Lung (tissue), 12 donors: ENCODE measurements around the gene TPRKB. TPM values are rescaled to one million over a fixed set of nuclear protein-coding genes. Genes with fewer than 3 reads are reported as not detected.
A peak's percentile ranks its signal among the peaks of the same experiment; 100 is the strongest.
"Not testable (repeated sequence)": the region's sequence is repeated elsewhere in the genome, so short reads cannot be mapped to it uniquely, and the experiment has no call there.

Source experiments
- ATAC-seq: fragments of 200-7000 bp; cut with Tn5 transposase; one replicate; pipeline ENCODE4 v1.9.1; 2020; ENCODE audit warnings: moderate number of reproducible peaks; ENCODE audit not compliant: insufficient read depth, low FRiP score
- DNase-seq, 3 donors: peaks; one replicate each; pipeline ENCODE4 v3.0.0-alpha.2; 2013 to 2017
- H3K27ac ChIP-seq, 2 donors: one replicate each; pipeline ENCODE4 v1.5.1; 2013; ENCODE audit warnings: mild to moderate bottlenecking in 2 of 2, moderate library complexity in 2 of 2, control low read depth in 1 of 2, inconsistent platforms in 1 of 2, low read depth in 1 of 2, low read length in 1 of 2
- H3K27me3 ChIP-seq, 3 donors: one replicate each; pipeline ENCODE4 v1.5.1; 2013; ENCODE audit warnings: low read length in 2 of 3; ENCODE audit not compliant: control insufficient read depth in 3 of 3, insufficient read depth in 3 of 3
- H3K36me3 ChIP-seq, 4 donors: one replicate each; pipeline ENCODE4 v1.5.1; 2013; ENCODE audit warnings: low read length in 4 of 4, mild to moderate bottlenecking in 1 of 4, moderate library complexity in 1 of 4; ENCODE audit not compliant: control insufficient read depth in 4 of 4, insufficient read depth in 4 of 4
- H3K4me1 ChIP-seq, 5 donors: one replicate each; pipeline ENCODE4 v1.5.1; 2013; ENCODE audit warnings: low read length in 5 of 5, mild to moderate bottlenecking in 2 of 5, moderate library complexity in 1 of 5; ENCODE audit not compliant: control insufficient read depth in 5 of 5, insufficient read depth in 5 of 5
- H3K4me3 ChIP-seq: one replicate; pipeline ENCODE4 v1.5.1; 2013; ENCODE audit warnings: mild to moderate bottlenecking, control low read depth, moderate library complexity
- H3K9ac ChIP-seq, 2 donors: one replicate each; pipeline ENCODE4 v1.5.1; 2013; ENCODE audit warnings: low read length in 2 of 2, control low read depth in 1 of 2; ENCODE audit not compliant: insufficient read depth in 1 of 2
- H3K9me3 ChIP-seq, 4 donors: one replicate each; pipeline ENCODE4 v1.5.1; 2013; ENCODE audit warnings: low read length in 3 of 4, mild to moderate bottlenecking in 1 of 4, moderate library complexity in 1 of 4; ENCODE audit not compliant: control insufficient read depth in 4 of 4, insufficient read depth in 3 of 4
- WGBS, 2 donors: extraction: QIAGEN DNeasy Blood & Tissue Kit; methylation state at CpG; one replicate each; pipeline ENCODE4 v1.1.7; 2013; 5-methylcytosine and 5-hydroxymethylcytosine counted together
- polyA plus RNA-seq, 2 donors: library from polyadenylated mRNA; stranded (reverse); fragments of 200-250 nt; gene quantifications; one replicate each; pipeline ENCODE4 v1.2.1, GENCODE V29; 2013
- total RNA-seq, 2 donors: library from RNA; depleted of rRNA in 1 of 2; stranded (reverse); fragments of >200 nt in 1 of 2; gene quantifications; one replicate each; pipeline ENCODE4 v1.2.1, GENCODE V29; 2014 to 2021
- TF ChIP-seq, protein P1 (sequence below): IDR thresholded peaks from 2 replicates; pipeline ENCODE4 v1.5.1; 2012; ENCODE audit warnings: mild to moderate bottlenecking; ENCODE audit errors: control extremely low read depth, extremely low read depth
- donor health status: control.
- donor health status: control.
- donor health status: Bipolar disorder and iron deficiency.
- donor health status: healthy.
- donor health status: DM: yes; HTN: yes; CAD: no.

The TPRKB gene
- total and polyA plus RNA-seq, 4 donors: 15.1 to 54.2 (median 25.6) TPM

DNA sequence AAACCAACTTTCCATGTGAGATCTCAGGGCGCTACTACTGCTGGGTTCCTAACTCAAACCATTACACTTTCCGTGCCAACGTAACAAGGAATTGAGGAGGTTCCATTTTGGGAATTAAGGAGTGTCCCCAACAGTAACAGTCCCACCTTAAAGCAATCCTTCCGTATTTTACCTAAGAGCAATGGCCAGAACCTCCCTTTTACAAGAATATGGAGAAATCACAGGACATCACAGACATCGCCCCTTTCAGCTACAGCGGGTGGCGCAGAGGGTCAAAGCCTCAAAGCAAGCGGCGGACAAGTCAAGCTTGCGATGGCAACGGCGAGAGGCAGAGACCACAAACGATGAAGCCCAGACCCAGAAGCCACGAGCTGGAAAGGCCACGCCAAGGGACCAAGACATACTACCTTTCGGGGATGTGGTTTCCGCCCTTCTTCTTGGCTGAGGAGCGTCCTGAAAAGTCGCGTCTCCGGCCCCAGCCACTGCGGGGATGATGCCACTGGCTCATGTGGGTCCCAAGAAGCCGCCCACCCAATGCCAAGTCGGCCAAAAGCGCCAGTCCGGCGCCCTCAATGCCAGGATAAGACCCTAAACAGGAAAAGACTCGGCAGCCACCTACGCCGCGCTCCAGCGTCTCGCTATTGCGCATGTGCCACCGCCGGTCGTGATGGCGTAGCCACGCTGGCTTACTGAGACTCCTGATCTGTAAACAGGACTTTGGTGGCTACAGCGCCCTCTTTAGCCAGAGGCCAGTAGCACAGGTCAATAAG is 42.5 kb upstream of the TPRKB start, which contains the start of gene DUSP11:
Gene DUSP11, minus strand, starts transcription at position 637 of the 770 bp plus-strand sequence. Its CDS starts 129 bp downstream, at position 508.
- peak; percentile 96 to 97 (median 97) for DNase-seq
- peak; percentile 100 for ATAC-seq
- Histone ChIP-seq H3K4me3 (peak within 1 kb of the TSS; percentile 66), H3K27me3 (no peaks in the 10 kb centered on the region), H3K4me1 (peaks cover 0 to 15% (median 7%) of the 10 kb centered on the region in 5 donors), H3K9ac (peak within 1 kb of the TSS; percentile 86 to 92), H3K36me3 (peaks cover 0 to 13% (median 9%) of the 10 kb centered on the region in 4 donors), H3K27ac (peak within 1 kb of the TSS; percentile 94 to 97), H3K9me3 (no peaks in the 10 kb centered on the region)
- TF ChIP-seq, protein P1, sequence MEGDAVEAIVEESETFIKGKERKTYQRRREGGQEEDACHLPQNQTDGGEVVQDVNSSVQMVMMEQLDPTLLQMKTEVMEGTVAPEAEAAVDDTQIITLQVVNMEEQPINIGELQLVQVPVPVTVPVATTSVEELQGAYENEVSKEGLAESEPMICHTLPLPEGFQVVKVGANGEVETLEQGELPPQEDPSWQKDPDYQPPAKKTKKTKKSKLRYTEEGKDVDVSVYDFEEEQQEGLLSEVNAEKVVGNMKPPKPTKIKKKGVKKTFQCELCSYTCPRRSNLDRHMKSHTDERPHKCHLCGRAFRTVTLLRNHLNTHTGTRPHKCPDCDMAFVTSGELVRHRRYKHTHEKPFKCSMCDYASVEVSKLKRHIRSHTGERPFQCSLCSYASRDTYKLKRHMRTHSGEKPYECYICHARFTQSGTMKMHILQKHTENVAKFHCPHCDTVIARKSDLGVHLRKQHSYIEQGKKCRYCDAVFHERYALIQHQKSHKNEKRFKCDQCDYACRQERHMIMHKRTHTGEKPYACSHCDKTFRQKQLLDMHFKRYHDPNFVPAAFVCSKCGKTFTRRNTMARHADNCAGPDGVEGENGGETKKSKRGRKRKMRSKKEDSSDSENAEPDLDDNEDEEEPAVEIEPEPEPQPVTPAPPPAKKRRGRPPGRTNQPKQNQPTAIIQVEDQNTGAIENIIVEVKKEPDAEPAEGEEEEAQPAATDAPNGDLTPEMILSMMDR: peak; percentile 93
- WGBS, 2 donors: 0% methylated on average over 40 of the region's 40 CpGs

DNA sequence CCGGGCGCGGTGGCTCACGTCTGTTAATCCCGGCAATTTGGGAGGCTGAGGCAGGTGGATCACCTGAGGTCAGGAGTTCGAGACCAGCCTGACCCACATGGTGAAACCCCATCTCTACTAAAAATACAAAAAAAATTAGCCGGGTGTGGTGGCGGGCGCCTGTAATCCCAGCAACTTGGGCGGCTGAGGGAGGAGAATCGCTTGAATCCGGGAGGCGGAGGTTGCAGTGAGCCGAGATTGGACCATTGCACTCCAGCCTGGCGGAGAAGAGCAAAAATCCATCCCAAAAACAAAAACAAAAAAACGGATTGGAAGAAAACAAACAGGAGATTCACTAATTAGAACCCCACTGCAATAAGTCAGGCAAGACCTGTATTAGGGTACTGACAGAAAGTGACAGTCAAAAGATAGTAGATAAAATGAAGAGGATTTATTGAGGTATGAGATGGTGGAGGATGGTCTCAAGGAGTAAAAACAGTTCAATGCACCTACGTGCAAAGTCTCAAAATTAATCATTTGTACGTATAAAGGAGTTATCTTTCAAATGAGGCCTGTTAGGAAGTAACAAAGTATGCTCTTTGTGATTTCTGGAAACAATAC is 41.8 kb upstream of the TPRKB start:
- DNase-seq, H3K9me3 ChIP-seq, ATAC-seq, H3K27me3 ChIP-seq: not testable (repeated sequence)
- Histone ChIP-seq H3K4me1 (peaks cover 0 to 15% (median 7%) of the 10 kb centered on the region in 5 donors), H3K27ac (peak overlapping the region in 1 of 2 donors; percentile 94), H3K9ac (peak overlapping the region; percentile 86 to 92), H3K36me3 (peaks cover 0 to 18% (median 12%) of the 10 kb centered on the region in 4 donors), H3K4me3 (peak overlapping the region; percentile 66)
- WGBS, 2 donors: 70 to 74% methylated on average over 18 of the region's 18 CpGs

DNA sequence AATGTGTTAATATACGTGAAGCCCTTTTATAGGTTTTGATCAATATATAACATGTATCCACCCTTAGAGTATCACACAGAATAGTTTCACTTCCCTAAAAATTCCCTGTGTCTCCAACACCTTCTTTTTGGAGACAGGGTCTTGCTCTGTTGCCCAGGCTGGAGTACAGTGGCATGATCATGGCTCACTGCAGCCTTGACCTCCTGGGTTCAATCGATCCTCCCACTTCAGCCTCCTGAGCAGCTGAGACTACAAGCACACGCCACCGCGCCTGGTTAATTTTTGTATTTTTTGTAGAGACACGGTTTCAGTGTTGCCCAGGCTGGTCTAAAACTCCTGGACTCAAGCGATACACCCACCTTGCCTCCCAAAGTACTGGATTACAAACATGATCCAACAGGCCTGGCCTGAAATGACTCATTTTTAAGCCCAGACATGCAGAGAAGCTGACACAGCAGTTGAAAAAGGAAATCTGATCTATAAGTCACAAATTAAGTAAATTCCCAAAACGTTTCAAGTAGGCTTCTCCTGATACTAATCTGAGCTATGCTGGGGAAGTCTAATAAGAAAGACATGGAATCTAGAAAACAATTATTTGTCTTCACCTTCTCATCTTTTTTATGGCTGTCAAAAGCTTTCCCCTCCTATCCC is 39.8 kb upstream of the TPRKB start:
- Histone ChIP-seq H3K27ac (no peak overlapping the region), H3K36me3 (peaks cover 6 to 29% (median 15%) of the 10 kb centered on the region in 4 donors), H3K9ac (no peak overlapping the region), H3K9me3 (no peaks in the 10 kb centered on the region), H3K4me1 (peaks cover 0 to 15% (median 7%) of the 10 kb centered on the region in 5 donors), H3K4me3 (no peak overlapping the region), H3K27me3 (no peaks in the 10 kb centered on the region)
- DNase-seq (no peak), ATAC-seq (no peak)
- WGBS, 2 donors: 86 to 91% methylated on average over 8 of the region's 8 CpGs
- TF ChIP-seq, protein P1: no peak

DNA sequence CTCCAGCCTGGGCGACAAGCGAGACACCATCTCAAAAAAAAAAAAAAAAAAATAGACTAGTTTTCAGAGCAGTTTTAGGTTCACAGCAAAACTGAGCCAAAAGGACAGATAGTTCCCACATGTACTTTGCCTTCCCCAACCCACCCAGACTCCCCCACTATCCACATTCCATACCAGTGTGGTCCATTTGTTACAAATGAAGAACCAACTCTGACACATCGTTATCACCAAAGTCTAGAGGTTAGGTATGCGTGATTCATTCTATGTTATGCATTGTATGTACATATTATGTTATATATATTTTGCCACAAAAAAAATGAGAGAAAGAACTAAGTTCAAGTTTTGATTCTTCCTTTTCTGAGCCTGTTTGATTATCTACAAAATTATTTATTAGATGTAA is 39.2 kb upstream of the TPRKB start:
- 94 to 95% methylated on average over 4 of the region's 4 CpGs for WGBS, 2 donors
- no peak for ATAC-seq

More for the DNA sequence above, 39.2 kb upstream of the TPRKB start:
- no peak for DNase-seq
- Histone ChIP-seq H3K9me3 (no peaks in the 10 kb centered on the region), H3K27me3 (no peaks in the 10 kb centered on the region), H3K9ac (no peak overlapping the region), H3K27ac (no peak overlapping the region), H3K36me3 (peaks cover 6 to 30% (median 15%) of the 10 kb centered on the region in 4 donors), H3K4me3 (no peak overlapping the region), H3K4me1 (peaks cover 0 to 15% (median 7%) of the 10 kb centered on the region in 5 donors)
- TF ChIP-seq, protein P1: no peak
